Parathyroid adenoma (tissue), 2 donors: Measurements from ENCODE around the gene PRKD2.

Source experiments
- H2AFZ ChIP-seq: fragments of 300-600 bp; sonication (generic); one replicate; pipeline ENCODE4 v1.7.0; 2017; ENCODE audit warnings: antibody characterized with exemption, mild to moderate bottlenecking
- H3K27ac ChIP-seq: fragments of 300-600 bp; sonication (generic); one replicate; pipeline ENCODE4 v1.7.0; 2017
- H3K27me3 ChIP-seq: fragments of 300-600 bp; sonication (generic); one replicate; pipeline ENCODE4 v1.7.0; 2017; ENCODE audit warnings: low read length; ENCODE audit not compliant: control insufficient read depth, insufficient read depth
- H3K36me3 ChIP-seq: fragments of 300-600 bp; sonication (generic); one replicate; pipeline ENCODE4 v1.7.0; 2017; ENCODE audit warnings: low read length; ENCODE audit not compliant: control insufficient read depth, insufficient read depth
- H3K4me1 ChIP-seq: fragments of 300-600 bp; sonication (generic); one replicate; pipeline ENCODE4 v1.7.0; 2017; ENCODE audit warnings: control low read depth
- H3K4me2 ChIP-seq: fragments of 300-600 bp; sonication (generic); one replicate; pipeline ENCODE4 v1.7.0; 2017; ENCODE audit warnings: low read length
- H3K4me3 ChIP-seq: fragments of 300-600 bp; sonication (generic); one replicate; pipeline ENCODE4 v1.7.0; 2017; ENCODE audit warnings: low read depth, low read length
- H3K79me2 ChIP-seq: fragments of 300-600 bp; sonication (generic); one replicate; pipeline ENCODE4 v1.7.0; 2017; ENCODE audit warnings: control low read depth
- H3K9ac ChIP-seq: fragments of 300-600 bp; sonication (generic); one replicate; pipeline ENCODE4 v1.7.0; 2017; ENCODE audit warnings: mild to moderate bottlenecking
- H3K9me3 ChIP-seq: fragments of 300-600 bp; sonication (generic); one replicate; pipeline ENCODE4 v1.7.0; 2017; ENCODE audit warnings: low read length; ENCODE audit not compliant: control insufficient read depth
- CTCF ChIP-seq: fragments of 300-600 bp; sonication (generic); IDR thresholded peaks from one replicate; pipeline ENCODE4 v1.7.0; 2017; ENCODE audit warnings: antibody characterized with exemption, mild to moderate bottlenecking
- donor health status: primary hyperparathyroidism.

PRKD2 gene

GRCh38 chr19:46693760-46694159 is 23.2 kb downstream of the PRKD2 start:
- no peak for TF ChIP-seq CTCF
- H2AFZ ChIP-seq, result no peak overlapping the region
- no peaks in the 10 kb centered on the region for H3K36me3 ChIP-seq

GRCh38 chr19:46692918-46693722 is 23.8 kb downstream of the PRKD2 start:
- Histone ChIP-seq H3K9me3 (no peaks in the 10 kb centered on the region), H3K4me2 (no peak overlapping the region), H3K27me3 (no peaks in the 10 kb centered on the region), H3K36me3 (no peaks in the 10 kb centered on the region), H3K79me2 (peaks cover under 1% of the 10 kb centered on the region), H3K9ac (no peak overlapping the region), H3K4me3 (no peak overlapping the region), H3K4me1 (no peaks in the 10 kb centered on the region), H2AFZ (no peak overlapping the region), H3K27ac (no peak overlapping the region)
- no peak for TF ChIP-seq CTCF

More at GRCh38 chr19:46693760-46694159, 23.2 kb downstream of the PRKD2 start:
- Histone ChIP-seq H3K4me2 (no peak overlapping the region), H3K4me3 (no peak overlapping the region), H3K79me2 (peaks cover 2% of the 10 kb centered on the region), H3K27ac (no peak overlapping the region), H3K9ac (no peak overlapping the region), H3K4me1 (no peaks in the 10 kb centered on the region), H3K9me3 (no peaks in the 10 kb centered on the region), H3K27me3 (no peaks in the 10 kb centered on the region)

GRCh38 chr19:46691948-46692347 is 25.0 kb downstream of the PRKD2 start:
- Histone ChIP-seq H3K79me2 (no peaks in the 10 kb centered on the region), H3K4me3 (no peak overlapping the region), H3K9me3 (no peaks in the 10 kb centered on the region), H3K27me3 (no peaks in the 10 kb centered on the region), H3K9ac (no peak overlapping the region), H2AFZ (no peak overlapping the region), H3K36me3 (no peaks in the 10 kb centered on the region), H3K4me1 (no peaks in the 10 kb centered on the region), H3K27ac (no peak overlapping the region), H3K4me2 (no peak overlapping the region)
- no peak for TF ChIP-seq CTCF

GRCh38 chr19:46691104-46691503 is 25.8 kb downstream of the PRKD2 start:
- no peak overlapping the region for H3K4me3 ChIP-seq
- H3K79me2 ChIP-seq, result no peaks in the 10 kb centered on the region
- H3K27ac ChIP-seq, result no peak overlapping the region
- no peak overlapping the region for H2AFZ ChIP-seq
- no peaks in the 10 kb centered on the region for H3K4me1 ChIP-seq
- no peak overlapping the region for H3K9ac ChIP-seq
- H3K4me2 ChIP-seq, result no peak overlapping the region
- no peak for TF ChIP-seq CTCF
- H3K9me3 ChIP-seq, result no peaks in the 10 kb centered on the region
- H3K36me3 ChIP-seq, result no peaks in the 10 kb centered on the region
- no peaks in the 10 kb centered on the region for H3K27me3 ChIP-seq

GRCh38 chr19:46689358-46689757 is 27.6 kb downstream of the PRKD2 start:
- Histone ChIP-seq H3K79me2 (no peaks in the 10 kb centered on the region), H3K9me3 (no peaks in the 10 kb centered on the region), H3K4me1 (no peaks in the 10 kb centered on the region), H3K4me3 (no peak overlapping the region), H3K4me2 (no peak overlapping the region), H3K9ac (no peak overlapping the region), H3K27ac (no peak overlapping the region), H3K36me3 (no peaks in the 10 kb centered on the region), H2AFZ (no peak overlapping the region), H3K27me3 (no peaks in the 10 kb centered on the region)
- no peak for TF ChIP-seq CTCF
